ENCODE data around the gene TTC12. TPM values are rescaled to one million over a fixed set of nuclear protein-coding genes. Genes with fewer than 3 reads are reported as not detected.
A peak's percentile ranks its signal among the peaks of the same experiment; 100 is the strongest.

TTC12 gene
- total and polyA plus RNA-seq, 2 of the 4 experiments (the other 2 are of a cell fraction), result 10.0 to 14.7 TPM

DNA sequence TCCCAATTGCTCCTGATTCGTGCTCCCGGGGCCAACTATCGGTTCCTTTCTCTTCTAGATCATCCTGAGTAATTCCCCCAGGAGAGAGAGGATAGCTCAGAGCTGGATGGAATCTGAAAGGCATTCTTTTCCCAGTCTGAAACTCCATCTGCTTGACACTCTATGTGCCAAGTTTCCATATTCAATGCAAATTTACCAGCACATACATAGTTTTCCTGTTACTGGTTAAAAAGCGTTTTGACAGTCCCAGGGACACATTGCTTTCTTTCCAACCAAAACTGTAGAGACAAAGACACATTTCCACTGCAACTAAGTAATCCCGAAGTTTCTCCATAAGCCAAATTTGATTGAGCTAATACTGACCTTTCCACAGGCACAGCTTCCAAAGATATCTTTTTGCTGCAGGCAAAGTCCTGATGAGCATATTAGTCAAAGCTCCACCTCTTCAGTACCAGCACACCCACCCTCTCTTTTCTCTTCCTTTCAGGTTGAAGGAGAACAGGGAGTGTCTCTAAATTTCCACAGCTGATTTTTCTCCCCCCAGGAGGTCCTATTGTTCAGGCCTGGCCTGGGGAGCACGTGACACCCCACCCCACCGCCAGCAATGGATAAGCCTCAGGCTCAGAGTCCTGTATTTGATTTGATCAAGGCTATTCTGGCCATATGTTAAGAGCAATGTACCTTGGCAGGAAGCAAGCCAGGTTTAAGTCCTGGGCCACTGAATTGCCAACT, 63.5 kb downstream of the TTC12 start:
- ATAC-seq (ENCODE audit: low read depth) (no peak), DNase-seq (peak; percentile 5)
- no peak overlapping the region for H2BK5ac ChIP-seq (ENCODE audit: low read depth, low read length, poor library complexity, severe bottlenecking)
- H3K4me1 ChIP-seq (ENCODE audit: control insufficient read depth, insufficient read depth, low read length), result no peaks in the 10 kb centered on the region
- no peak overlapping the region for H3K14ac ChIP-seq (replicated peaks; ENCODE audit: low read depth, low read length)
- H3K4me2 ChIP-seq (ENCODE audit: low read depth, low read length), result no peak overlapping the region
- TF ChIP-seq, protein P1, sequence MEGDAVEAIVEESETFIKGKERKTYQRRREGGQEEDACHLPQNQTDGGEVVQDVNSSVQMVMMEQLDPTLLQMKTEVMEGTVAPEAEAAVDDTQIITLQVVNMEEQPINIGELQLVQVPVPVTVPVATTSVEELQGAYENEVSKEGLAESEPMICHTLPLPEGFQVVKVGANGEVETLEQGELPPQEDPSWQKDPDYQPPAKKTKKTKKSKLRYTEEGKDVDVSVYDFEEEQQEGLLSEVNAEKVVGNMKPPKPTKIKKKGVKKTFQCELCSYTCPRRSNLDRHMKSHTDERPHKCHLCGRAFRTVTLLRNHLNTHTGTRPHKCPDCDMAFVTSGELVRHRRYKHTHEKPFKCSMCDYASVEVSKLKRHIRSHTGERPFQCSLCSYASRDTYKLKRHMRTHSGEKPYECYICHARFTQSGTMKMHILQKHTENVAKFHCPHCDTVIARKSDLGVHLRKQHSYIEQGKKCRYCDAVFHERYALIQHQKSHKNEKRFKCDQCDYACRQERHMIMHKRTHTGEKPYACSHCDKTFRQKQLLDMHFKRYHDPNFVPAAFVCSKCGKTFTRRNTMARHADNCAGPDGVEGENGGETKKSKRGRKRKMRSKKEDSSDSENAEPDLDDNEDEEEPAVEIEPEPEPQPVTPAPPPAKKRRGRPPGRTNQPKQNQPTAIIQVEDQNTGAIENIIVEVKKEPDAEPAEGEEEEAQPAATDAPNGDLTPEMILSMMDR (conservative IDR thresholded peaks at IDR 0.05; ENCODE audit: low read depth, low read length), result no peak
- TF ChIP-seq BHLHE40 (IDR thresholded peaks at IDR 0.05; ENCODE audit: low read depth, low read length) (no peak), RCOR1 (IDR thresholded peaks at IDR 0.05; ENCODE audit: insufficient replicate concordance, low read length) (no peak), MAFK (IDR thresholded peaks at IDR 0.05; ENCODE audit: low read depth, low read length) (no peak), MAZ (IDR thresholded peaks at IDR 0.05; ENCODE audit: borderline replicate concordance, low read depth, low read length) (no peak), CHD1 (IDR thresholded peaks at IDR 0.05; ENCODE audit: low read depth, low read length) (no peak)
- TF ChIP-seq, protein P2, sequence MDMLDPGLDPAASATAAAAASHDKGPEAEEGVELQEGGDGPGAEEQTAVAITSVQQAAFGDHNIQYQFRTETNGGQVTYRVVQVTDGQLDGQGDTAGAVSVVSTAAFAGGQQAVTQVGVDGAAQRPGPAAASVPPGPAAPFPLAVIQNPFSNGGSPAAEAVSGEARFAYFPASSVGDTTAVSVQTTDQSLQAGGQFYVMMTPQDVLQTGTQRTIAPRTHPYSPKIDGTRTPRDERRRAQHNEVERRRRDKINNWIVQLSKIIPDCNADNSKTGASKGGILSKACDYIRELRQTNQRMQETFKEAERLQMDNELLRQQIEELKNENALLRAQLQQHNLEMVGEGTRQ (IDR thresholded peaks at IDR 0.05; ENCODE audit: low read depth, low read length), result no peak
- intact Hi-C loops (cut with micrococcal nuclease), result no loop called here
- H2AK5ac ChIP-seq (ENCODE audit: low read depth, low read length), result no peak overlapping the region
- H2AFZ ChIP-seq (replicated peaks; ENCODE audit: low read length, poor library complexity), result no peak overlapping the region
- H3K9me1 ChIP-seq (ENCODE audit: insufficient read depth, low read length), result no peaks in the 10 kb centered on the region
- no peak overlapping the region for H3K27ac ChIP-seq (ENCODE audit: insufficient read depth, low read length)
- 57% methylated on average over 1 of the region's 7 CpGs; no CpG with 5 or more reads in 1 of the 2 experiments for WGBS, 2 experiments (ENCODE audit: extremely low coverage in 2 of 2, insufficient read length in 1 of 2)
- BruUV-seq (replicated peaks), result no TSS peak
- peaks cover 9% of the 10 kb centered on the region for H3K27me3 ChIP-seq (ENCODE audit: control insufficient read depth, insufficient read depth, low read length)
- no peak overlapping the region for H2BK120ac ChIP-seq (ENCODE audit: low read depth, low read length)
- POLR2A ChIA-PET (ENCODE audit: unreplicated experiment), result no interaction called here
- in situ Hi-C loops (cut with MboI; ENCODE audit: low sequenced_read_pairs), result no loop called here
- H3K36me3 ChIP-seq (ENCODE audit: control insufficient read depth, insufficient read depth, low read length), result no peaks in the 10 kb centered on the region
- dilution Hi-C loops (cut with HindIII; ENCODE audit: low sequenced_read_pairs, unreplicated experiment), result no loop called here
- no peak overlapping the region for H4K8ac ChIP-seq (ENCODE audit: low read depth in 2 of 2, low read length in 2 of 2)
- H3K23ac ChIP-seq (ENCODE audit: low read depth, low read length), result no peak overlapping the region
- no peak overlapping the region for H3K56ac ChIP-seq (ENCODE audit: extremely low read depth, insufficient read depth, low read length)
- H3K79me1 ChIP-seq (ENCODE audit: low read depth in 1 of 2, low read length in 2 of 2), result no peaks in the 10 kb centered on the region
- H2AK9ac ChIP-seq (replicated peaks; ENCODE audit: low read depth, low read length, poor library complexity), result no peak overlapping the region
- no peak overlapping the region for H3K4me3 ChIP-seq (ENCODE audit: insufficient read depth, low read depth, low read length)
- H3K4ac ChIP-seq (ENCODE audit: low read depth, low read length), result no peak overlapping the region
- CTCF ChIA-PET, result no interaction called here
- H4K91ac ChIP-seq (ENCODE audit: insufficient read depth, low read depth, low read length), result no peak overlapping the region
- H4K5ac ChIP-seq (ENCODE audit: low read depth, low read length), result no peak overlapping the region
- H3K18ac ChIP-seq (ENCODE audit: low read depth, low read length), result no peak overlapping the region
- H3K9me3 ChIP-seq (ENCODE audit: control insufficient read depth, insufficient read depth, low read length), result no peaks in the 10 kb centered on the region
- no peak overlapping the region for H2BK20ac ChIP-seq (ENCODE audit: low read depth, low read length)
- H3K9ac ChIP-seq (ENCODE audit: low read depth, low read length), result no peak overlapping the region
- H4K20me1 ChIP-seq (ENCODE audit: insufficient read depth, low read length), result no peaks in the 10 kb centered on the region
- H2BK15ac ChIP-seq (ENCODE audit: low read depth, low read length), result no peak overlapping the region

Measured in IMR-90 (cell line).